ENCODE measurements around the gene MINDY2. TPM values are rescaled to one million over a fixed set of nuclear protein-coding genes. Genes with fewer than 3 reads are reported as not detected.

The MINDY2 gene
- total and polyA plus RNA-seq, 9 of the 15 experiments (the other 6 are each of a cell fraction or from before 2014, with no cell fraction given) = 2.4 to 15.3 (median 7.2) TPM

DNA sequence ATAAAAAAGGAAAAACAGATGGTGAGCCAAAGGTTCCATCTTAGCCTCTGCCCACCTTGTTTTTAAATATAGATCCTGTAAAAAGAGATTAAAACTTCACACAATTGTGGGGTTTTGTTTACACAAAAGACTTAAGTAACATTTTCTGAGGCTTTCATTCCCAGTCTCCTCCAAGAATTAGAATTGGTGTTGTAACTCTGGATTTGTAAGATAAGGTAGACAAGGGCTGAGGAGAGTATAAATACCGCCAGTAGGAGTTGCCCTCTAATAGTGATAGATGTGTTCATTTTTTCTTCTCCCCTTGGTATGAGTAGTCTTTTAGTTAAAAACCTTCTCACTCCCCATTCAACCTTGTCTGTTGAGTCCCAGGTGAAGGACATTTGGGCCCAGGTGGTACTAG is 8.5 kb downstream of the MINDY2 start:
- FAIRE-seq = no peak
- no peak overlapping the region for H3K9ac ChIP-seq (ENCODE audit: insufficient read depth in 1 of 2, low read depth in 2 of 2, low read length in 2 of 2)
- H3K9me1 ChIP-seq (ENCODE audit: control insufficient read depth, insufficient read depth, low read length) = no peaks in the 10 kb centered on the region
- WGBS (ENCODE audit: insufficient coverage, low coverage, missing lambda C conversion rate) = 17% methylated on average over 1 of the region's 1 CpG
- H3K4me2 ChIP-seq (ENCODE audit: insufficient read depth, low read length) = 0 out of 2 replicates have a peak overlapping the region, but pooled peaks have one; percentile 23
- peaks cover 2% of the 10 kb centered on the region; the same call in 1 of the 3 replicates for H3K36me3 ChIP-seq (ENCODE audit: control insufficient read depth, insufficient read depth, low read length)
- CTCF ChIA-PET (ENCODE audit: low intra/inter-chr PET ratio) = no interaction called here
- DNase-seq (ENCODE audit: extremely low read depth in 1 of 4, low spot score in 3 of 4) = peak in 3 of 4 experiments; percentile 19 to 59 (median 37)
- no peaks in the 10 kb centered on the region for H3K27me3 ChIP-seq (ENCODE audit: control insufficient read depth in 2 of 2, insufficient read depth in 2 of 2, low read length in 2 of 2)
- H4K20me1 ChIP-seq (replicated peaks; ENCODE audit: control insufficient read depth, insufficient read depth, low read length) = no peaks in the 10 kb centered on the region; the same call in 1 of the 2 replicates
- POLR2A ChIA-PET = interaction anchor here (3.2 kb wide), 1 partner anchor 9 kb away, joined by 17 read pairs; the partner anchor contains the start of gene MINDY2
- H3K9me3 ChIP-seq (replicated peaks; ENCODE audit: control insufficient read depth, insufficient read depth, low read depth, low read length) = no peaks in the 10 kb centered on the region
- H2AFZ ChIP-seq (ENCODE audit: low read depth, low read length) = no peak overlapping the region
- H3K4me1 ChIP-seq (replicated peaks in 1 of 2; ENCODE audit: control insufficient read depth in 2 of 2, insufficient read depth in 2 of 2, low read length in 2 of 2) = peaks cover 13 to 24% of the 10 kb centered on the region in 2 experiments; a peak in 4 of 5 replicates
- BruUV-seq (replicated peaks) = no TSS peak
- H3K27ac ChIP-seq (ENCODE audit: extremely low read depth, low read depth, low read length) = peak overlapping the region; percentile 45; the same call in 2 of the 3 replicates
- in situ Hi-C loops (cut with MboI) = no loop called here
- peak; percentile 81 for ATAC-seq
- no peak overlapping the region for H3K4me3 ChIP-seq
- H3K79me2 ChIP-seq (ENCODE audit: control insufficient read depth, insufficient read depth, low read length) = peaks cover 77% of the 10 kb centered on the region
- intact Hi-C loops (cut with micrococcal nuclease) = no loop called here
- TF ChIP-seq PURB (CRISPR knock-in tag; IDR thresholded peaks at IDR 0.05; ENCODE audit: low read depth) = no peak
- TF ChIP-seq, protein P1, sequence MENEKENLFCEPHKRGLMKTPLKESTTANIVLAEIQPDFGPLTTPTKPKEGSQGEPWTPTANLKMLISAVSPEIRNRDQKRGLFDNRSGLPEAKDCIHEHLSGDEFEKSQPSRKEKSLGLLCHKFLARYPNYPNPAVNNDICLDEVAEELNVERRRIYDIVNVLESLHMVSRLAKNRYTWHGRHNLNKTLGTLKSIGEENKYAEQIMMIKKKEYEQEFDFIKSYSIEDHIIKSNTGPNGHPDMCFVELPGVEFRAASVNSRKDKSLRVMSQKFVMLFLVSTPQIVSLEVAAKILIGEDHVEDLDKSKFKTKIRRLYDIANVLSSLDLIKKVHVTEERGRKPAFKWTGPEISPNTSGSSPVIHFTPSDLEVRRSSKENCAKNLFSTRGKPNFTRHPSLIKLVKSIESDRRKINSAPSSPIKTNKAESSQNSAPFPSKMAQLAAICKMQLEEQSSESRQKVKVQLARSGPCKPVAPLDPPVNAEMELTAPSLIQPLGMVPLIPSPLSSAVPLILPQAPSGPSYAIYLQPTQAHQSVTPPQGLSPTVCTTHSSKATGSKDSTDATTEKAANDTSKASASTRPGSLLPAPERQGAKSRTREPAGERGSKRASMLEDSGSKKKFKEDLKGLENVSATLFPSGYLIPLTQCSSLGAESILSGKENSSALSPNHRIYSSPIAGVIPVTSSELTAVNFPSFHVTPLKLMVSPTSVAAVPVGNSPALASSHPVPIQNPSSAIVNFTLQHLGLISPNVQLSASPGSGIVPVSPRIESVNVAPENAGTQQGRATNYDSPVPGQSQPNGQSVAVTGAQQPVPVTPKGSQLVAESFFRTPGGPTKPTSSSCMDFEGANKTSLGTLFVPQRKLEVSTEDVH (IDR thresholded peaks at IDR 0.05; ENCODE audit: low read depth, partially characterized antibody) = no peak
- TF ChIP-seq TOE1 (IDR thresholded peaks at IDR 0.05; ENCODE audit: borderline replicate concordance) = no peak
- TF ChIP-seq TOE1 (CRISPR knock-in tag; IDR thresholded peaks at IDR 0.05; ENCODE audit: borderline replicate concordance, low read depth) = no peak
- TF ChIP-seq ZNF696 (CRISPR knock-in tag; conservative IDR thresholded peaks at IDR 0.05) = no peak
- TF ChIP-seq BHLHE40 (IDR thresholded peaks at IDR 0.05; ENCODE audit: low read length) = no peak
- no peak for TF ChIP-seq CCNT2 (IDR thresholded peaks at IDR 0.05; ENCODE audit: borderline replicate concordance, extremely low read depth, insufficient read length, low read depth, low read length)
- no peak for TF ChIP-seq ARID3A (IDR thresholded peaks at IDR 0.05; ENCODE audit: borderline replicate concordance, low read depth, low read length)
- no peak for TF ChIP-seq MLLT1 (IDR thresholded peaks at IDR 0.05)
- TF ChIP-seq NUFIP1 (IDR thresholded peaks at IDR 0.05; ENCODE audit: partially characterized antibody) = no peak
- no peak for TF ChIP-seq ZNF583 (CRISPR knock-in tag; IDR thresholded peaks at IDR 0.05)
- TF ChIP-seq, protein P2, sequence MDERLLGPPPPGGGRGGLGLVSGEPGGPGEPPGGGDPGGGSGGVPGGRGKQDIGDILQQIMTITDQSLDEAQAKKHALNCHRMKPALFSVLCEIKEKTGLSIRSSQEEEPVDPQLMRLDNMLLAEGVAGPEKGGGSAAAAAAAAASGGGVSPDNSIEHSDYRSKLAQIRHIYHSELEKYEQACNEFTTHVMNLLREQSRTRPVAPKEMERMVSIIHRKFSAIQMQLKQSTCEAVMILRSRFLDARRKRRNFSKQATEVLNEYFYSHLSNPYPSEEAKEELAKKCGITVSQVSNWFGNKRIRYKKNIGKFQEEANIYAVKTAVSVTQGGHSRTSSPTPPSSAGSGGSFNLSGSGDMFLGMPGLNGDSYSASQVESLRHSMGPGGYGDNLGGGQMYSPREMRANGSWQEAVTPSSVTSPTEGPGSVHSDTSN (CRISPR knock-in tag; IDR thresholded peaks at IDR 0.05; ENCODE audit: low read depth) = no peak
- TF ChIP-seq, protein P2 (tag; conservative IDR thresholded peaks at IDR 0.05; ENCODE audit: low read depth) = no peak

All from K562 (cell line).